Lower leg skin (tissue), 3 donors: ENCODE measurements around the gene PARG.
"Not testable (repeated sequence)": the region's sequence is repeated elsewhere in the genome, so short reads cannot be mapped to it uniquely, and the experiment has no call there.

Experiments
- POLR2A ChIP-seq, 2 donors: fragments of 450-650 bp; IDR thresholded peaks; one replicate each; pipeline ENCODE4 v1.6.1; 2016 to 2017; ENCODE audit warnings: antibody characterized with exemption in 2 of 2, mild to moderate bottlenecking in 1 of 2, moderate library complexity in 1 of 2
- TF ChIP-seq, protein P1 (sequence below), 3 donors: fragments of 450-650 bp; IDR thresholded peaks; one replicate each; pipeline ENCODE4 v1.5.1; 2016; ENCODE audit warnings: antibody characterized with exemption in 3 of 3, mild to moderate bottlenecking in 3 of 3, moderate library complexity in 2 of 3

DNA sequence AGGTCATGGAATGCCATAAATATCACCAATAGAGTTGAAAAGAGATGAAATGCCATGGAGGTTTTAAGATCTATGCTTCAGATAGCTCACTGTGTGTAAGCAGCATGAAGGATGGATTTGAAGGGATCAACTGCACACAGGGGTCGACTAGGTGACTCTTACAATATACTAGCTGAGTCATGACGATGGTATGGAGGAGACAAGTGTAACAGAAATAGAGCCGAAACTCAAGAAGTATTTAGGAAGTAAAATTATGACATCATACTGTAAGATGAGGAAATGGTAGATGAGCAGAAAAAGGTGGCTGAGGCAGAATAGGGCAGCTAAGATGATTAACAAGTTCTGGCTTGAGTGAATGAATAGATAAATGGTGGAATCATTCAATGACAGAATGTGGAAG, 38.0 kb downstream of the PARG start:
- TF ChIP-seq, protein P1, sequence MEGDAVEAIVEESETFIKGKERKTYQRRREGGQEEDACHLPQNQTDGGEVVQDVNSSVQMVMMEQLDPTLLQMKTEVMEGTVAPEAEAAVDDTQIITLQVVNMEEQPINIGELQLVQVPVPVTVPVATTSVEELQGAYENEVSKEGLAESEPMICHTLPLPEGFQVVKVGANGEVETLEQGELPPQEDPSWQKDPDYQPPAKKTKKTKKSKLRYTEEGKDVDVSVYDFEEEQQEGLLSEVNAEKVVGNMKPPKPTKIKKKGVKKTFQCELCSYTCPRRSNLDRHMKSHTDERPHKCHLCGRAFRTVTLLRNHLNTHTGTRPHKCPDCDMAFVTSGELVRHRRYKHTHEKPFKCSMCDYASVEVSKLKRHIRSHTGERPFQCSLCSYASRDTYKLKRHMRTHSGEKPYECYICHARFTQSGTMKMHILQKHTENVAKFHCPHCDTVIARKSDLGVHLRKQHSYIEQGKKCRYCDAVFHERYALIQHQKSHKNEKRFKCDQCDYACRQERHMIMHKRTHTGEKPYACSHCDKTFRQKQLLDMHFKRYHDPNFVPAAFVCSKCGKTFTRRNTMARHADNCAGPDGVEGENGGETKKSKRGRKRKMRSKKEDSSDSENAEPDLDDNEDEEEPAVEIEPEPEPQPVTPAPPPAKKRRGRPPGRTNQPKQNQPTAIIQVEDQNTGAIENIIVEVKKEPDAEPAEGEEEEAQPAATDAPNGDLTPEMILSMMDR (IDR thresholded peaks at IDR 0.05): not testable (repeated sequence)
- TF ChIP-seq POLR2A (IDR thresholded peaks at IDR 0.05): not testable (repeated sequence)
